Heart left ventricle (tissue), 16 donors: Measurements from ENCODE around the gene CPSF7. TPM values are rescaled to one million over a fixed set of nuclear protein-coding genes. Genes with fewer than 3 reads are reported as not detected.
A peak's percentile ranks its signal among the peaks of the same experiment; 100 is the strongest.
"Not testable (repeated sequence)": the region's sequence is repeated elsewhere in the genome, so short reads cannot be mapped to it uniquely, and the experiment has no call there.

ENCODE experiments used
- ATAC-seq, 4 donors: fragments of 200-7000 bp; cut with Tn5 transposase; one replicate each; pipeline ENCODE4 v1.9.1; 2020 to 2022; ENCODE audit warnings: moderate library complexity in 4 of 4, mild to moderate bottlenecking in 3 of 4, moderate number of reproducible peaks in 1 of 4
- DNase-seq, 5 donors: peaks; one replicate each; pipeline ENCODE4 v3.0.0-alpha.2; 2020
- H3K27ac ChIP-seq, 12 donors: fragments of 200-600 bp; sonication (generic) in 4 of 12; one replicate each; pipeline versions ENCODE4 v1.5.0 to v1.8.0; 2016 to 2022; ENCODE audit warnings: mild to moderate bottlenecking in 2 of 12
- H3K27me3 ChIP-seq, 9 donors: fragments of 200-600 bp; sonication (generic) in 2 of 9; one replicate each; pipeline versions ENCODE4 v1.5.1 to v1.8.0; 2016 to 2022; ENCODE audit warnings: mild to moderate bottlenecking in 3 of 9
- H3K36me3 ChIP-seq, 9 donors: fragments of 200-600 bp; sonication (generic) in 2 of 9; one replicate each; pipeline versions ENCODE4 v1.5.0 to v1.8.0; 2018 to 2022; ENCODE audit warnings: mild to moderate bottlenecking in 2 of 9
- H3K4me1 ChIP-seq, 12 donors: fragments of 200-600 bp; sonication (generic) in 4 of 12; one replicate each; pipeline versions ENCODE4 v1.5.0 to v1.8.0; 2016 to 2022; ENCODE audit warnings: mild to moderate bottlenecking in 3 of 12
- H3K4me3 ChIP-seq, 12 donors: fragments of 200-600 bp; sonication (generic) in 4 of 12; one replicate each; pipeline versions ENCODE4 v1.5.0 to v1.8.0; 2017 to 2022; ENCODE audit warnings: mild to moderate bottlenecking in 9 of 12, moderate library complexity in 4 of 12
- H3K9me3 ChIP-seq, 12 donors: fragments of 200-600 bp; sonication (generic) in 4 of 12; one replicate each; pipeline versions ENCODE4 v1.5.0 to v1.8.0; 2016 to 2022; ENCODE audit warnings: mild to moderate bottlenecking in 1 of 12
- POLR2A ChIP-seq, 2 donors: fragments of 450-650 bp; IDR thresholded peaks; one replicate each; pipeline ENCODE4 v1.6.1; 2017; ENCODE audit warnings: antibody characterized with exemption in 2 of 2, mild to moderate bottlenecking in 2 of 2, moderate library complexity in 2 of 2
- WGBS, 4 donors: extraction: QIAGEN DNeasy Blood & Tissue Kit in 2 of 4; methylation state at CpG; one replicate each; pipeline versions ENCODE4 v1.1.5 to v1.1.7; 2013 to 2018; 5-methylcytosine and 5-hydroxymethylcytosine counted together
- intact Hi-C, 10 donors: fragments of 100-400 bp; cut with DNase I; formaldehyde crosslinking; loops; one replicate each; pipeline versions ENCODE4 v1.11.1 to v1.14.2; 2022
- polyA plus RNA-seq, 2 donors: library from polyadenylated mRNA; stranded (reverse); fragments of 200-250 nt; gene quantifications; one replicate each; pipeline ENCODE4 v1.2.3, GENCODE V29; 2013
- total RNA-seq, 9 donors: library from RNA; depleted of rRNA in 2 of 9; stranded (reverse); fragments of >200 nt in 2 of 9; fragmentation: NEBNext Ultra II Directional in 3 of 9; extraction: Animal tissue kit (Norgen Biotek cat#: 25700) in 3 of 9; gene quantifications; one replicate each; pipeline versions ENCODE4 v1.1.0 to v1.2.4, GENCODE V29; 2016 to 2023
- TF ChIP-seq, protein P1 (sequence below), 12 donors: fragments of 200-600 bp; sonication (generic) in 4 of 12; IDR thresholded peaks; one replicate each; pipeline versions ENCODE4 v1.5.0 to v1.8.0; 2018 to 2022; ENCODE audit warnings: antibody characterized with exemption in 12 of 12, mild to moderate bottlenecking in 5 of 12
- donor health status: ischemic (EF 13 %, LVEDD 7.1; RV severe dilation, severe dysfunction).
- donor health status: healthy with polysubstance abuse.
- donor health status: DM: no; HTN: yes; CAD: no.
- donor health status: DM: no; HTN: no; CAD: no.
- donor health status: ischemic (EF 25% LVEDD 6.9; RV normal size, moderate dysfunction).
- donor health status: ischemic (EF 25% LVEDD 5.7; RV mildly dilated, moderate dysfunction).
- donor health status: healthy.
- donor health status: DM: yes; HTN: yes; CAD: no.
- donor health status: ischemic (EF 35%, LVEDD 5.7; RV mildly dilated, moderate dysfunction).
- donor health status: nonischemic (EF 11% LVEDD 7.7; RV severe dilation, severe dysfunction).
- donor health status: DM: yes; HTN: yes; CAD: no.
- donor health status: PGD.
- donor health status: ischemic (EF 29% LVEDD 5.4; RV normal size, mild dysfunction).
- donor health status: nonischemic (EF 23%, LVEDD 6.1; RV moderate dilation, normal function).

The CPSF7 gene
- total and polyA plus RNA-seq, 11 donors = 24.3 to 52.4 (median 35.5) TPM

DNA sequence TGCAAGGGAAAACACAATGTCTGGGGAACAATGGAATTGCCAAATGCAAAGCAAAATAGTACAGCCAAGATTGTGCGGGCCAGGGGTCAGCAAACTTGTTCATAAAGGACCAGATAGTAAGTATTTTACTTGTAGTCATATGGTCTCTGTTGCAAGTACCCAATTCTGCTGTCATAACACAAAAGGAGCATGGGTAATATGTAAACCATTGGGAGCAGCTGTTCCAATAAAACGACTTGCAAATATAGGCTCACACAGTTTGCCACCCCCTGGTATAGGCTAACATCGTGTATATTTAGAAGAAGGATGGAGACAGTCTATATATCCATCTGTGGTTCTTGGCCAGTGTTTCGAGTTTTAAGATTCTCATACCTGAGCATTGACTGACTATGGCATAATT is 15.7 kb upstream of the CPSF7 start:
- TF ChIP-seq, protein P1, sequence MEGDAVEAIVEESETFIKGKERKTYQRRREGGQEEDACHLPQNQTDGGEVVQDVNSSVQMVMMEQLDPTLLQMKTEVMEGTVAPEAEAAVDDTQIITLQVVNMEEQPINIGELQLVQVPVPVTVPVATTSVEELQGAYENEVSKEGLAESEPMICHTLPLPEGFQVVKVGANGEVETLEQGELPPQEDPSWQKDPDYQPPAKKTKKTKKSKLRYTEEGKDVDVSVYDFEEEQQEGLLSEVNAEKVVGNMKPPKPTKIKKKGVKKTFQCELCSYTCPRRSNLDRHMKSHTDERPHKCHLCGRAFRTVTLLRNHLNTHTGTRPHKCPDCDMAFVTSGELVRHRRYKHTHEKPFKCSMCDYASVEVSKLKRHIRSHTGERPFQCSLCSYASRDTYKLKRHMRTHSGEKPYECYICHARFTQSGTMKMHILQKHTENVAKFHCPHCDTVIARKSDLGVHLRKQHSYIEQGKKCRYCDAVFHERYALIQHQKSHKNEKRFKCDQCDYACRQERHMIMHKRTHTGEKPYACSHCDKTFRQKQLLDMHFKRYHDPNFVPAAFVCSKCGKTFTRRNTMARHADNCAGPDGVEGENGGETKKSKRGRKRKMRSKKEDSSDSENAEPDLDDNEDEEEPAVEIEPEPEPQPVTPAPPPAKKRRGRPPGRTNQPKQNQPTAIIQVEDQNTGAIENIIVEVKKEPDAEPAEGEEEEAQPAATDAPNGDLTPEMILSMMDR (IDR thresholded peaks at IDR 0.05) = no peak
- no peak for TF ChIP-seq POLR2A (IDR thresholded peaks at IDR 0.05)
- Histone ChIP-seq H3K36me3 (peaks cover 0 to 94% (median 54%) of the 10 kb centered on the region in 9 donors), H3K27me3 (no peaks in the 10 kb centered on the region), H3K9me3 (no peaks in the 10 kb centered on the region), H3K27ac (peak overlapping the region in 6 of 12 donors; percentile 26 to 87 (median 70)), H3K4me3 (no peak overlapping the region), H3K4me1 (peaks cover 7 to 41% (median 23%) of the 10 kb centered on the region in 12 donors)
- ATAC-seq (no peak), DNase-seq (no peak)
- WGBS, 4 donors = 85 to 92% (median 89%) methylated on average over 4 of the region's 4 CpGs
- intact Hi-C loops = loop anchor here in 6 of 10 donors (2.0 to 10.0 kb wide), 8 partner anchors 31 to 192 kb away; no protein-coding TSS in a partner anchor

- WGBS, 4 donors = 90 to 97% (median 94%) methylated on average over 6 of the region's 6 CpGs
- Histone ChIP-seq H3K4me1 (peaks cover 4 to 27% (median 14%) of the 10 kb centered on the region in 12 donors), H3K9me3 (no peaks in the 10 kb centered on the region), H3K27me3 (no peaks in the 10 kb centered on the region), H3K27ac (no peak overlapping the region), H3K4me3 (no peak overlapping the region), H3K36me3 (peaks cover 3 to 97% (median 77%) of the 10 kb centered on the region in 9 donors)
- ATAC-seq (no peak), DNase-seq (no peak)
- TF ChIP-seq, protein P1 (IDR thresholded peaks at IDR 0.05) = no peak
- no peak for TF ChIP-seq POLR2A (IDR thresholded peaks at IDR 0.05)
- intact Hi-C loops = loop anchor here in 2 of 10 donors (10.0 kb wide), 2 partner anchors 72 to 192 kb away; no protein-coding TSS in a partner anchor
Observed at GRCh38 chr11:61442616-61443015, 12.8 kb upstream of the CPSF7 start.

DNA sequence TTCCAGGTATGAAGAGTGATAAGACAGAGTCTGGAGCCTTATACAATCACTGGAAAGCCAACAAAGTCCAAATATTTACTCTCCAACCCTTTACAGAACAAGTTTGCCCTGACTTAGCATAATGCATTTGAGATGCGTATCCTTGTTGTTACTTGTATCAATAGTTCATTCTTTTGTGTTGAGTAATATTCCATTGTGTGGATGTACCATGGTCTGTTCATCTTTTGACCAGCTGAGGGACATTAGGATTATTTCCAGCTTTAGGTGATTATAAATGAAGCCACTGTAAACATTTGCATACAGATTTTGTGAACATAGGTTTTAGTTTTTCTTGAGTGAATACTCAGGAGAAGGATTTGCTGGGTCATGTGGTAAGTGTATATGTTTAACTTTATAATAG is 9.8 kb upstream of the CPSF7 start:
- Histone ChIP-seq H3K27me3 (no peaks in the 10 kb centered on the region), H3K36me3 (peaks cover 3 to 87% (median 64%) of the 10 kb centered on the region in 9 donors), H3K27ac (no peak overlapping the region), H3K9me3 (no peaks in the 10 kb centered on the region), H3K4me3 (no peak overlapping the region), H3K4me1 (peaks cover 0 to 16% (median 7%) of the 10 kb centered on the region in 12 donors)
- ATAC-seq (no peak), DNase-seq (no peak)
- intact Hi-C loops = loop anchor here in 2 of 10 donors (10.0 kb wide), 2 partner anchors 75 to 195 kb away; no protein-coding TSS in a partner anchor
- TF ChIP-seq, protein P1 (IDR thresholded peaks at IDR 0.05) = no peak
- WGBS, 4 donors = 92 to 98% (median 96%) methylated on average over 1 of the region's 1 CpG

DNA sequence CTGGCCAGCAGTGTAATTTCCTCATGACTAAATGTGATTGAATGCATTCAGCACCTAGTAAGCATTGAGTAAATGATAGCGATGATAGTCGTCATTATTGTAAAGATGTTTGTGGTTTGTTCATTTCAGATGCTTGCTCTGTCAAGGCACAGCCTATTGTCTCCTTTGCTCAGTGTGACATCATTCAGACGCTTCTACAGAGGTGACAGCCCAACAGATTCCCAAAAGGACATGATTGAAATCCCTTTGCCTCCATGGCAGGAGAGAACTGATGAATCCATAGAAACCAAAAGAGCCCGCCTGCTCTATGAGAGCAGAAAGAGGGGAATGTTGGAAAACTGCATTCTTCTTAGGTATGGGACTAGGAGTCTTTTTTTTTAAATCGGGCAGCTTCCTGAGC is 7.7 kb upstream of the CPSF7 start:
- H3K27me3 ChIP-seq = no peaks in the 10 kb centered on the region
- H3K4me3 ChIP-seq = no peak overlapping the region
- DNase-seq (no peak), ATAC-seq (no peak)
- H3K36me3 ChIP-seq = peaks cover 3 to 73% (median 54%) of the 10 kb centered on the region in 9 donors
- WGBS, 4 donors = 95 to 97% (median 96%) methylated on average over 5 of the region's 5 CpGs
- no peak overlapping the region for H3K27ac ChIP-seq
- intact Hi-C loops = no loop called here
- H3K9me3 ChIP-seq = no peaks in the 10 kb centered on the region
- TF ChIP-seq, protein P1 (IDR thresholded peaks at IDR 0.05) = no peak
- TF ChIP-seq POLR2A (IDR thresholded peaks at IDR 0.05) = no peak
- peaks cover 0 to 19% (median 8%) of the 10 kb centered on the region in 12 donors for H3K4me1 ChIP-seq

GRCh38 chr11:61430839-61431238 is 1.1 kb upstream of the CPSF7 start:
- 69 to 76% (median 74%) methylated on average over 10 of the region's 10 CpGs for WGBS, 4 donors
- peak overlapping the region; percentile 61 to 97 (median 80) for H3K4me3 ChIP-seq
- H3K9me3 ChIP-seq, ATAC-seq, H3K27me3 ChIP-seq, intact Hi-C loops, DNase-seq: not testable (repeated sequence)
- H3K27ac ChIP-seq = peak overlapping the region in 6 of 12 donors; percentile 90 to 99 (median 96)
- peaks cover 0 to 56% (median 41%) of the 10 kb centered on the region in 12 donors for H3K4me1 ChIP-seq
- peaks cover 0 to 41% (median 38%) of the 10 kb centered on the region in 9 donors for H3K36me3 ChIP-seq
